ENCODE measurements around the gene ATP8A2. TPM values are rescaled to one million over a fixed set of nuclear protein-coding genes. Genes with fewer than 3 reads are reported as not detected.

ATP8A2 gene
- total RNA-seq, 1 donor from 2014 or later = 1.3 TPM

DNA sequence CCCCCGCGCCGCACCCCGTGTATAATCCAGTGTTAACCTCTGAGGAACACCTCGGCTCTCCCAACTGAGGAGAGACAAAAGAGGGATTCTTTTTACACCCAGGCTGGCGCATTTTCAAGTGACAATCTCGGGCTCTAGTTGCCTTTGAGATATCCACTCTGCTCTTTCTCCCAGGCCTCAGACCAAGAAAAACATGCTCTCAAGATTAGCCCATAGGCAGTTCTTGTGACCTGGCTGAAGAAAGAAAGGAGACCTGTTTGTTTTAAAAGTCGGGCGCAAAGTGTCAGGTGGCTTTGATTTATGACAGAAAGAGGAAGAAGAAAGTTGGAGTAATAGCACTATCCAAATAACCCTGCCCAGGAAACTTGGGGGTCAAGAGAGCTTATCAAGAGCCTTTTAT lies 652.8 kb downstream of the ATP8A2 start:
- Histone ChIP-seq H3K4me1 (ENCODE audit: insufficient read depth, low read length) (peaks cover 42% of the 10 kb centered on the region), H3K9me3 (ENCODE audit: insufficient read depth, low read depth, low read length) (no peaks in the 10 kb centered on the region), H3K4me3 (ENCODE audit: insufficient read depth, low read depth, low read length) (no peak overlapping the region), H2AFZ (ENCODE audit: low read depth, low read length) (no peak overlapping the region), H3K9ac (ENCODE audit: low read length) (no peak overlapping the region), H3K27ac (ENCODE audit: low read depth, low read length) (no peak overlapping the region), H4K20me1 (ENCODE audit: insufficient read depth, low read length) (no peaks in the 10 kb centered on the region), H3K4me2 (ENCODE audit: low read length) (peak overlapping the region; percentile 16), H3K79me2 (ENCODE audit: insufficient read depth, low read length) (no peaks in the 10 kb centered on the region), H3K36me3 (ENCODE audit: insufficient read depth, low read length) (no peaks in the 10 kb centered on the region), H3K27me3 (ENCODE audit: insufficient read depth, low read length) (no peaks in the 10 kb centered on the region)
- FAIRE-seq (no peak), DNase-seq (ENCODE audit: low read depth) (peak; percentile 59)
- H3K27ac Mint-ChIP-seq (ENCODE audit: unreplicated experiment) = no peak overlapping the region
- H3K4me1 Mint-ChIP-seq (ENCODE audit: low read depth, unreplicated experiment) = peaks cover 34% of the 10 kb centered on the region
- H3K27me3 Mint-ChIP-seq (ENCODE audit: low read depth, unreplicated experiment) = peaks cover 3% of the 10 kb centered on the region
- H3K4me3 Mint-ChIP-seq (ENCODE audit: unreplicated experiment) = no peak overlapping the region
- TF ChIP-seq, protein P1, sequence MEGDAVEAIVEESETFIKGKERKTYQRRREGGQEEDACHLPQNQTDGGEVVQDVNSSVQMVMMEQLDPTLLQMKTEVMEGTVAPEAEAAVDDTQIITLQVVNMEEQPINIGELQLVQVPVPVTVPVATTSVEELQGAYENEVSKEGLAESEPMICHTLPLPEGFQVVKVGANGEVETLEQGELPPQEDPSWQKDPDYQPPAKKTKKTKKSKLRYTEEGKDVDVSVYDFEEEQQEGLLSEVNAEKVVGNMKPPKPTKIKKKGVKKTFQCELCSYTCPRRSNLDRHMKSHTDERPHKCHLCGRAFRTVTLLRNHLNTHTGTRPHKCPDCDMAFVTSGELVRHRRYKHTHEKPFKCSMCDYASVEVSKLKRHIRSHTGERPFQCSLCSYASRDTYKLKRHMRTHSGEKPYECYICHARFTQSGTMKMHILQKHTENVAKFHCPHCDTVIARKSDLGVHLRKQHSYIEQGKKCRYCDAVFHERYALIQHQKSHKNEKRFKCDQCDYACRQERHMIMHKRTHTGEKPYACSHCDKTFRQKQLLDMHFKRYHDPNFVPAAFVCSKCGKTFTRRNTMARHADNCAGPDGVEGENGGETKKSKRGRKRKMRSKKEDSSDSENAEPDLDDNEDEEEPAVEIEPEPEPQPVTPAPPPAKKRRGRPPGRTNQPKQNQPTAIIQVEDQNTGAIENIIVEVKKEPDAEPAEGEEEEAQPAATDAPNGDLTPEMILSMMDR (IDR thresholded peaks at IDR 0.05; ENCODE audit: insufficient read depth, low read depth, low read length) = no peak
- no peak for TF ChIP-seq EZH2 (IDR thresholded peaks at IDR 0.05; ENCODE audit: insufficient read depth, low read length)
- H3K36me3 Mint-ChIP-seq (ENCODE audit: low read depth, unreplicated experiment) = no peaks in the 10 kb centered on the region
- H3K9me3 Mint-ChIP-seq (ENCODE audit: unreplicated experiment) = no peaks in the 10 kb centered on the region

DNA sequence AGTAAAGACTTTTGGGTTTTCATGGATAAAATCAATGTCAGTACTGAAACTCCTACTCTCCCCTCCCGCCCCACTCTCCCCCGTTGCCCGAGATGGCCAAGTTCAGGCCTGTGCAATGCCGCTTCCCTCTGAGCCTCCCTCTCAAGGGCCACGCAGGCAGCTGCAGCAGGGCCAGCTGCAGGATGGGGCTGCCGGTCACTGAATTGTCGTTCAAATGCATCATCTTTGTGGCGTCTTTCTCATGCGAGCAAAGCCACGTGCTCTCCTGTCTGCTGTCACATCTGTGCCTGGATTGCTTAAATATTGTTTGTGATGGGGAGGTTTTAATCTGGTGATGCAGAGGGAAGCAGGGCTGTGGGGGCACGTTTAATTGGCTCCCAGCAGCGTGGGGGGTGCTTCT lies 653.4 kb downstream of the ATP8A2 start:
- FAIRE-seq (no peak), DNase-seq (ENCODE audit: low read depth) (no peak)
- Histone ChIP-seq H3K9me3 (ENCODE audit: insufficient read depth, low read depth, low read length) (no peaks in the 10 kb centered on the region), H2AFZ (ENCODE audit: low read depth, low read length) (no peak overlapping the region), H3K9ac (ENCODE audit: low read length) (no peak overlapping the region), H4K20me1 (ENCODE audit: insufficient read depth, low read length) (no peaks in the 10 kb centered on the region), H3K4me1 (ENCODE audit: insufficient read depth, low read length) (peaks cover 36% of the 10 kb centered on the region), H3K27ac (ENCODE audit: low read depth, low read length) (no peak overlapping the region), H3K36me3 (ENCODE audit: insufficient read depth, low read length) (no peaks in the 10 kb centered on the region), H3K4me2 (ENCODE audit: low read length) (no peak overlapping the region), H3K27me3 (ENCODE audit: insufficient read depth, low read length) (no peaks in the 10 kb centered on the region), H3K4me3 (ENCODE audit: insufficient read depth, low read depth, low read length) (no peak overlapping the region), H3K79me2 (ENCODE audit: insufficient read depth, low read length) (no peaks in the 10 kb centered on the region)
- no peak for TF ChIP-seq EZH2 (IDR thresholded peaks at IDR 0.05; ENCODE audit: insufficient read depth, low read length)
- TF ChIP-seq, protein P1 (IDR thresholded peaks at IDR 0.05; ENCODE audit: insufficient read depth, low read depth, low read length) = no peak
- Mint-ChIP-seq H3K4me1 (ENCODE audit: low read depth, unreplicated experiment) (peaks cover 27% of the 10 kb centered on the region), H3K4me3 (ENCODE audit: unreplicated experiment) (no peak overlapping the region), H3K36me3 (ENCODE audit: low read depth, unreplicated experiment) (no peaks in the 10 kb centered on the region), H3K27ac (ENCODE audit: unreplicated experiment) (peak overlapping the region; percentile 20), H3K27me3 (ENCODE audit: low read depth, unreplicated experiment) (peaks cover 7% of the 10 kb centered on the region), H3K9me3 (ENCODE audit: unreplicated experiment) (peaks cover 4% of the 10 kb centered on the region)

DNA sequence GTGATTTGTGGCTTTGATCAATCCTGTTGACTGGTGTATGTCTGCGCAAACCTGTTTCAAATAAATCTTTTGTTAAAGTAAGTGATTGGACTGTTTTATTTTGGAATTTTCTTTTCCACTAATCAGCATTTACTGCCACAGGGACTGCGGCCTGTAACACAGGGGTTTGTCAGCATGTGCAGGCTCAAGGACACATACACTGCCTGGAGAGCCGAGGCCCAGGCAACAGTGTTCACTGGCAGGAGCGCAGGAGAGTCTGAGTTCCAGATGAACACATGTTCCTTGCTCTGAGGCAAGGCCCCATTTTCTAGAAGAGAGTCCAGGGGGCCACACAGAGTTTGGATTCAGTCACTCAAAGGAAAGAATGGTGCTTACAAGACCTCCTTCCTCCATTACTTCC lies 654.0 kb downstream of the ATP8A2 start:
- Mint-ChIP-seq H3K9me3 (ENCODE audit: unreplicated experiment) (peaks cover 6% of the 10 kb centered on the region), H3K27ac (ENCODE audit: unreplicated experiment) (peak overlapping the region; percentile 20), H3K36me3 (ENCODE audit: low read depth, unreplicated experiment) (no peaks in the 10 kb centered on the region), H3K27me3 (ENCODE audit: low read depth, unreplicated experiment) (peaks cover 7% of the 10 kb centered on the region), H3K4me3 (ENCODE audit: unreplicated experiment) (no peak overlapping the region), H3K4me1 (ENCODE audit: low read depth, unreplicated experiment) (peaks cover 22% of the 10 kb centered on the region)
- no peaks in the 10 kb centered on the region for H3K79me2 ChIP-seq (ENCODE audit: insufficient read depth, low read length)
- no peaks in the 10 kb centered on the region for H3K27me3 ChIP-seq (ENCODE audit: insufficient read depth, low read length)
- no peak overlapping the region for H2AFZ ChIP-seq (ENCODE audit: low read depth, low read length)
- H3K4me1 ChIP-seq (ENCODE audit: insufficient read depth, low read length) = peaks cover 30% of the 10 kb centered on the region
- no peak overlapping the region for H3K4me3 ChIP-seq (ENCODE audit: insufficient read depth, low read depth, low read length)
- H3K4me2 ChIP-seq (ENCODE audit: low read length) = no peak overlapping the region
- no peaks in the 10 kb centered on the region for H4K20me1 ChIP-seq (ENCODE audit: insufficient read depth, low read length)
- H3K9ac ChIP-seq (ENCODE audit: low read length) = no peak overlapping the region
- FAIRE-seq = no peak
- TF ChIP-seq, protein P1 (IDR thresholded peaks at IDR 0.05; ENCODE audit: insufficient read depth, low read depth, low read length) = no peak
- TF ChIP-seq EZH2 (IDR thresholded peaks at IDR 0.05; ENCODE audit: insufficient read depth, low read length) = no peak
- H3K27ac ChIP-seq (ENCODE audit: low read depth, low read length) = no peak overlapping the region
- H3K9me3 ChIP-seq (ENCODE audit: insufficient read depth, low read depth, low read length) = no peaks in the 10 kb centered on the region
- H3K36me3 ChIP-seq (ENCODE audit: insufficient read depth, low read length) = no peaks in the 10 kb centered on the region
- no peak for DNase-seq (ENCODE audit: low read depth)

Measured in astrocyte (in vitro differentiated cells and primary cell).